DND-41 (cell line): Measurements from ENCODE around the gene LTO1.

Experiments used
- ATAC-seq: fragments of 200-7000 bp; cut with Tn5 transposase; 3 replicates; pipeline ENCODE4 v1.9.1; 2021; ENCODE audit warnings: low read depth; ENCODE audit not compliant: insufficient read depth
- DNase-seq: peaks from one replicate; pipeline ENCODE4 v3.0.0-alpha.2; 2020
- H2AFZ ChIP-seq: 2 replicates; pipeline ENCODE4 v1.6.0; 2012; ENCODE audit warnings: low read depth, low read length
- H3K27ac ChIP-seq: 2 replicates; pipeline ENCODE4 v1.5.1; 2012; ENCODE audit warnings: low read length, inconsistent platforms
- H3K27me3 ChIP-seq: fragments of 200-600 bp; sonication (generic); 2 replicates; pipeline ENCODE4 v1.6.0; 2012; ENCODE audit warnings: low read length, mild to moderate bottlenecking, inconsistent platforms; ENCODE audit not compliant: insufficient read depth, poor library complexity
- H3K36me3 ChIP-seq: 2 replicates; pipeline ENCODE4 v1.5.1; 2012; ENCODE audit warnings: low read length, inconsistent platforms; ENCODE audit not compliant: insufficient read depth
- H3K4me1 ChIP-seq: 2 replicates; pipeline ENCODE4 v1.5.1; 2012; ENCODE audit warnings: mild to moderate bottlenecking, low read length; ENCODE audit not compliant: insufficient read depth
- H3K4me2 ChIP-seq: 2 replicates; pipeline ENCODE4 v1.6.0; 2012; ENCODE audit warnings: mild to moderate bottlenecking, moderate library complexity, low read length, inconsistent platforms; ENCODE audit not compliant: insufficient read depth
- H3K4me3 ChIP-seq, 2 experiments: fragments of 200-600 bp in 1 of 2; shearing (Covaris generic) in 1 of 2; 2 replicates each; pipeline ENCODE4 v1.5.1; 2012 to 2016; ENCODE audit warnings: inconsistent platforms in 2 of 2, low read length in 2 of 2, mild to moderate bottlenecking in 2 of 2, low read depth in 1 of 2, moderate library complexity in 1 of 2
- H3K79me2 ChIP-seq: 2 replicates; pipeline ENCODE4 v1.6.0; 2012; ENCODE audit warnings: low read length, inconsistent platforms; ENCODE audit not compliant: insufficient read depth
- H3K9ac ChIP-seq: 2 replicates; pipeline ENCODE4 v1.6.0; 2012; ENCODE audit warnings: low read depth, mild to moderate bottlenecking, inconsistent platforms, low read length, moderate library complexity
- H3K9me3 ChIP-seq: 2 replicates; pipeline ENCODE4 v1.5.1; 2012; ENCODE audit warnings: low read length, moderate library complexity, mild to moderate bottlenecking, inconsistent platforms; ENCODE audit not compliant: insufficient read depth, severe bottlenecking
- H4K20me1 ChIP-seq: 2 replicates; pipeline ENCODE4 v1.6.0; 2012; ENCODE audit warnings: low read length; ENCODE audit not compliant: insufficient read depth
- EZH2 ChIP-seq: IDR thresholded peaks from 3 replicates; pipeline ENCODE4 v1.6.1; 2012; ENCODE audit warnings: borderline replicate concordance, low read depth, mild to moderate bottlenecking, moderate library complexity, low read length, inconsistent platforms; ENCODE audit not compliant: severe bottlenecking
- TF ChIP-seq, protein P1 (sequence below): IDR thresholded peaks from 2 replicates; pipeline ENCODE4 v1.5.1; 2012; ENCODE audit warnings: borderline replicate concordance, low read length, moderate library complexity, mild to moderate bottlenecking; ENCODE audit not compliant: poor library complexity, severe bottlenecking; ENCODE audit errors: extremely low read depth

The LTO1 gene

DNA sequence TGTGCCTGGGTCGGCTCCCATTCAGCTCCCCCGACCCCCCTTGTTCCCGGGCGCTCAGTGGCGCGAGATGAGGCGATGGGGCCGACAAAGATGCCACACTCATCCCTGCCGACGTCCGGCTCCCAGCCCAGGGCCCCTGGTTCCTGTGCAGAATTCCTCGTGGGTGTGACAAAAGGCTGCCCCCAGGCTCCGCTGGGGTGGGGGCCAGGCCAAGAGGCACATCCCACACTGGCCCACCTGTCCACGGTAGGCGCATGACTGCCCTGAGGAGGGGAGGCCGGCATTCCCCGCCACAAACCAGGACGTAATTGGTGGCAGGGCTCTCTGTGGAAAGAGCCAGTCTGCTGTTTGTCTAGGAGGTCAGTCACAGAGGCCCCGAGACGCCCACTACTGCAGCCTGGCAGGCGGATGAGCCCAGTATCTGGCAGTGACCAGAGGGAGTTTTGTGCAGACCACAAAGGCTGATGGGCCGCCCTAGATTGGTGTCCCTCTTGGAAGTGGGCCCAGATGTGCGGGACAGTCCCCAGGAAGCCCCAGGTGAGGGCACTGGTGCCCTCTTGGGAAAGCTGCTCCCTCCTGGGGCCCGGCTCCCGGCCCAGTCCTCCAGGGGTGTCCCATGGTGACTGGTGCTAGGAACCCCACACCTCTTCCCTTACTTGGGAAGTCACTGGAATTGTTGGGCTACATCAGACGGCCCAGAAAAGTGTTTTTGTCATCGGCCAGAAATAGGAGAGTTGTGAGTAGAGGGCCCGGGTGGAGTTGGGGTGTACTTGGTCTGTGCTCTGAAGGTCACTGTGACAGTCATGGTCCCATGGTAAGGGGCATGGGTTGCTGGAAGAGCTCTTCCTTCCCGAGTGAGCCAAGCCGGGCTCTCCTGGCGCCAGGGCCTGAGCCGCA is 28.4 kb downstream of the LTO1 start:
- Histone ChIP-seq H3K4me2 (no peak overlapping the region), H3K36me3 (no peaks in the 10 kb centered on the region), H3K4me3 (no peak overlapping the region), H2AFZ (no peak overlapping the region), H3K27me3 (no peaks in the 10 kb centered on the region), H4K20me1 (no peaks in the 10 kb centered on the region; the same call in 1 of the 2 replicates), H3K79me2 (no peaks in the 10 kb centered on the region), H3K9ac (no peak overlapping the region), H3K27ac (no peak overlapping the region), H3K4me1 (no peaks in the 10 kb centered on the region), H3K9me3 (no peaks in the 10 kb centered on the region)
- TF ChIP-seq, protein P1, sequence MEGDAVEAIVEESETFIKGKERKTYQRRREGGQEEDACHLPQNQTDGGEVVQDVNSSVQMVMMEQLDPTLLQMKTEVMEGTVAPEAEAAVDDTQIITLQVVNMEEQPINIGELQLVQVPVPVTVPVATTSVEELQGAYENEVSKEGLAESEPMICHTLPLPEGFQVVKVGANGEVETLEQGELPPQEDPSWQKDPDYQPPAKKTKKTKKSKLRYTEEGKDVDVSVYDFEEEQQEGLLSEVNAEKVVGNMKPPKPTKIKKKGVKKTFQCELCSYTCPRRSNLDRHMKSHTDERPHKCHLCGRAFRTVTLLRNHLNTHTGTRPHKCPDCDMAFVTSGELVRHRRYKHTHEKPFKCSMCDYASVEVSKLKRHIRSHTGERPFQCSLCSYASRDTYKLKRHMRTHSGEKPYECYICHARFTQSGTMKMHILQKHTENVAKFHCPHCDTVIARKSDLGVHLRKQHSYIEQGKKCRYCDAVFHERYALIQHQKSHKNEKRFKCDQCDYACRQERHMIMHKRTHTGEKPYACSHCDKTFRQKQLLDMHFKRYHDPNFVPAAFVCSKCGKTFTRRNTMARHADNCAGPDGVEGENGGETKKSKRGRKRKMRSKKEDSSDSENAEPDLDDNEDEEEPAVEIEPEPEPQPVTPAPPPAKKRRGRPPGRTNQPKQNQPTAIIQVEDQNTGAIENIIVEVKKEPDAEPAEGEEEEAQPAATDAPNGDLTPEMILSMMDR = no peak
- TF ChIP-seq EZH2 = no peak
- ATAC-seq (no peak), DNase-seq (no peak)

DNA sequence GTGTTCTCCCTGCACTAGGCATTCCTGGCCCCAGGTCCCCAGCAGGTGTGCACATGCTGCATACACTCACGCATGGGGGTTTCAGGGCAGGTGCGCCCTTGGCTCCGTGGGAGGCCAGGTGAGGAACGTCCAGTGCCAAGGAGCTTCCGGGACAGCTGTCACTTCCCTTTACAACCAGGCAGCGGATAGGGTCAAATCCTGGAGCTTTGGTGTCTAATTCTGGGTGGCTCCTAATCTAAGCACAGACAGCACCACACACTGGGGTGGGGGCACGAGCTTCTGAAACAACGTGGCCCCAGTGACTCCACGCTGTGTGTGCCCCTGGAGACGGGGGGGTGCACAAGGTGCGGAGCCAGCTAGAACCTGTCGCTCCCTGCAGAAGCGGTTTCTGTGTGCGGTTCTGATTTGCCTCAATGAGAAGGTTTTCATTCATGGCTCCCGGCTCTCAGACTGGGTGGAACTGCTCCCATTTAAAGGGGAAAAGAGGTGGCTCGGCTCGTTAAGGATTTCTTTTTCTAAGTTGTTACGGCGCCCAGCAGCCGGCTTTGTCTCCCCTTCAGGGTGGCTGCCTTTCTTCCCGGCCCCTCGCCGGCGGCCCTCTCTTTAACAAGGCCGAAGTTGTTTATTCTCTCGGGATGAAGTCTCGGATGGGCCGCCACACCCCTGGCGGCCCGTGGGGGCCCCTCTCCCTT is 29.2 kb downstream of the LTO1 start:
- ATAC-seq (no peak), DNase-seq (no peak)
- H3K9me3 ChIP-seq = no peaks in the 10 kb centered on the region
- H2AFZ ChIP-seq = no peak overlapping the region
- no peaks in the 10 kb centered on the region; the same call in 1 of the 2 replicates for H4K20me1 ChIP-seq
- no peaks in the 10 kb centered on the region for H3K4me1 ChIP-seq
- no peaks in the 10 kb centered on the region for H3K27me3 ChIP-seq
- no peaks in the 10 kb centered on the region for H3K36me3 ChIP-seq
- no peaks in the 10 kb centered on the region for H3K79me2 ChIP-seq
- H3K4me3 ChIP-seq = no peak overlapping the region
- TF ChIP-seq, protein P1 = no peak
- TF ChIP-seq EZH2 = no peak
- H3K9ac ChIP-seq = no peak overlapping the region
- H3K4me2 ChIP-seq = no peak overlapping the region
- H3K27ac ChIP-seq = no peak overlapping the region

- Histone ChIP-seq H3K4me3 (no peak overlapping the region), H3K36me3 (no peaks in the 10 kb centered on the region), H3K27ac (no peak overlapping the region), H3K79me2 (no peaks in the 10 kb centered on the region), H3K9ac (no peak overlapping the region), H3K4me2 (no peak overlapping the region), H3K4me1 (no peaks in the 10 kb centered on the region), H3K27me3 (no peaks in the 10 kb centered on the region), H3K9me3 (no peaks in the 10 kb centered on the region), H4K20me1 (no peaks in the 10 kb centered on the region; the same call in 1 of the 2 replicates), H2AFZ (no peak overlapping the region)
- ATAC-seq (no peak), DNase-seq (no peak)
- TF ChIP-seq EZH2 = no peak
- TF ChIP-seq, protein P1 = no peak
These were observed 30.0 kb downstream of the LTO1 start for GRCh38 chr11:69644962-69645675.
